ENCODE measurements around the gene ATAT1. TPM values are rescaled to one million over a fixed set of nuclear protein-coding genes. Genes with fewer than 3 reads are reported as not detected.

The ATAT1 gene
- total and polyA plus RNA-seq, 2 of the 13 experiments (the other 11 are each of a cell fraction or from before 2014, with no cell fraction given): 9.2 to 23.6 TPM

DNA sequence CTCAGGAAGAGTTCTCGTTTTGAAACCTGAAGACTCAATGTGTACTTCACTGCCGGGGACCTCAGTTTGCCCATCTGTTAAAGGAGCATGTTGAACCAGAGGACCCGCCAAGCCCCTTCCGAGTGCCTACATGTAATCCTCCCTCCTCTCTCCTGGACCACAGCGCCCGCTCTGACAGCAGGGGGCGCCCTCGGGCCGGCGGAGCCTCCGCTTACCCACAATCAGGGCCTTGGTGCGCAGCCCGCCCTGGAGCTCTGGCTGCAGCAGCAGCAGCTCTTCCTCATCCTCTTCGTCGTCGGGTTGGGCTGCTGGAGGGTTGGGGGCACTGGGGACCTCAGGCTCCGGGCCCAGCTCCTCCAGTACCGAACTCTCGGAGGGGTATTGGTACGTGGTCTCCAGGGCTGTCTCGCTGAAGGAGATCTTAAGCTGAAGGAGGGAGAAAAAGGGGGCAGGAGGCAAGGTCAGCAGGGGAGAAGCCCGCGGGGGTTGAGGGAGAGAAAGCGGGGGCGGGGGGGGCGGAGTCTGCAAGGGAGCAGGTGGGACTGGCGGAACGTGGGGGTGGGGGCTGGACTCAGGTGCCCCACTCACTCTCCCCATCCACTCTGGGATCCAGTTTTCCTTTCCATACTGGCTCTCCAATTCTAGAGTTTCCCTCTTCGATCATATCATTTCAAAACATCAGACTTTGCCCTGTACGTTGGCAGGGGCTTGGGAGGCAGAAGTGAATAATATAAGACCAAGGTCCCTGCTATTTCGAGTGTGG is 52.5 kb downstream of the ATAT1 start (continued):
- TF ChIP-seq KDM3A (CRISPR knock-in tag; IDR thresholded peaks at IDR 0.05; ENCODE audit: low read depth) (peak; percentile 99), CCDC6 (CRISPR knock-in tag; IDR thresholded peaks at IDR 0.05) (peak; percentile 90), SP1 (IDR thresholded peaks at IDR 0.05) (no peak), SP1 (CRISPR knock-in tag; IDR thresholded peaks at IDR 0.05) (peak; percentile 28; the same call in 1 of the 2 replicates), TMF1 (CRISPR knock-in tag; IDR thresholded peaks at IDR 0.05; ENCODE audit: low read depth) (0 out of 2 replicates have a peak, but pooled peaks have one; percentile 56), ZBTB38 (CRISPR knock-in tag; IDR thresholded peaks at IDR 0.05) (peak; percentile 90), ZBTB2 (CRISPR knock-in tag; IDR thresholded peaks at IDR 0.05; ENCODE audit: low read depth) (no peak), ZFP37 (CRISPR knock-in tag; IDR thresholded peaks at IDR 0.05; ENCODE audit: borderline replicate concordance) (no peak), ZNF773 (CRISPR knock-in tag; IDR thresholded peaks at IDR 0.05; ENCODE audit: borderline replicate concordance) (no peak), KIAA2018 (CRISPR knock-in tag; IDR thresholded peaks at IDR 0.05; ENCODE audit: borderline replicate concordance) (no peak), ZBTB21 (CRISPR knock-in tag; IDR thresholded peaks at IDR 0.05) (no peak), ZNF367 (CRISPR knock-in tag; IDR thresholded peaks at IDR 0.05; ENCODE audit: borderline replicate concordance) (no peak), SYNCRIP (IDR thresholded peaks at IDR 0.05; ENCODE audit: insufficient read depth, low read depth, low read length) (no peak), CBX1 (IDR thresholded peaks at IDR 0.05; ENCODE audit: low read depth) (no peak), TEF (CRISPR knock-in tag; IDR thresholded peaks at IDR 0.05) (no peak)
- TF ChIP-seq, protein P1, sequence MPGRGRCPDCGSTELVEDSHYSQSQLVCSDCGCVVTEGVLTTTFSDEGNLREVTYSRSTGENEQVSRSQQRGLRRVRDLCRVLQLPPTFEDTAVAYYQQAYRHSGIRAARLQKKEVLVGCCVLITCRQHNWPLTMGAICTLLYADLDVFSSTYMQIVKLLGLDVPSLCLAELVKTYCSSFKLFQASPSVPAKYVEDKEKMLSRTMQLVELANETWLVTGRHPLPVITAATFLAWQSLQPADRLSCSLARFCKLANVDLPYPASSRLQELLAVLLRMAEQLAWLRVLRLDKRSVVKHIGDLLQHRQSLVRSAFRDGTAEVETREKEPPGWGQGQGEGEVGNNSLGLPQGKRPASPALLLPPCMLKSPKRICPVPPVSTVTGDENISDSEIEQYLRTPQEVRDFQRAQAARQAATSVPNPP (CRISPR knock-in tag; IDR thresholded peaks at IDR 0.05): peak; percentile 74; the same call in 1 of the 2 replicates
- TF ChIP-seq, protein P2, sequence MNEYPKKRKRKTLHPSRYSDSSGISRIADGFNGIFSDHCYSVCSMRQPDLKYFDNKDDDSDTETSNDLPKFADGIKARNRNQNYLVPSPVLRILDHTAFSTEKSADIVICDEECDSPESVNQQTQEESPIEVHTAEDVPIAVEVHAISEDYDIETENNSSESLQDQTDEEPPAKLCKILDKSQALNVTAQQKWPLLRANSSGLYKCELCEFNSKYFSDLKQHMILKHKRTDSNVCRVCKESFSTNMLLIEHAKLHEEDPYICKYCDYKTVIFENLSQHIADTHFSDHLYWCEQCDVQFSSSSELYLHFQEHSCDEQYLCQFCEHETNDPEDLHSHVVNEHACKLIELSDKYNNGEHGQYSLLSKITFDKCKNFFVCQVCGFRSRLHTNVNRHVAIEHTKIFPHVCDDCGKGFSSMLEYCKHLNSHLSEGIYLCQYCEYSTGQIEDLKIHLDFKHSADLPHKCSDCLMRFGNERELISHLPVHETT (CRISPR knock-in tag; conservative IDR thresholded peaks at IDR 0.05): peak; percentile 45
